ENCODE data around the gene SNHG17.

GRCh38 chr20:38449046-38449445, 13.9 kb upstream of the SNHG17 start:
- TF ChIP-seq EZH2 (IDR thresholded peaks at IDR 0.05; ENCODE audit: insufficient read depth, low read length) (no peak), CTCF (IDR thresholded peaks at IDR 0.05; ENCODE audit: insufficient read depth, low read depth, low read length) (no peak)

All from astrocyte (in vitro differentiated cells and primary cell).